Keratinocyte (primary cell): ENCODE results near the gene CD248.

Experiments used
- CTCF ChIP-seq, 3 experiments: IDR thresholded peaks in 1 of 3; conservative IDR thresholded peaks in 1 of 3; optimal IDR thresholded peaks in 1 of 3; 2 replicates in 2 of 3; 3 replicates in 1 of 3; pipeline versions ENCODE3 to v1.5.1; 2011; ENCODE audit warnings: low read length in 3 of 3, mild to moderate bottlenecking in 3 of 3, moderate library complexity in 2 of 3, control low read depth in 1 of 3, inconsistent platforms in 1 of 3; ENCODE audit not compliant: insufficient read depth in 2 of 3; ENCODE audit errors: extremely low read depth in 1 of 3
- EZH2 ChIP-seq: IDR thresholded peaks from one replicate; pipeline ENCODE4 v1.6.1; 2012; ENCODE audit warnings: inconsistent platforms, mild to moderate bottlenecking, low read length, moderate library complexity

GRCh38 chr11:66275396-66275795, 41.4 kb downstream of the CD248 start:
- TF ChIP-seq CTCF (optimal IDR thresholded peaks at IDR 0.05 in 1 of 3, IDR thresholded peaks at IDR 0.05 in 1 of 3, conservative IDR thresholded peaks at IDR 0.05 in 1 of 3; ENCODE audit: extremely low read depth in 1 of 3, insufficient read depth in 2 of 3, low read length in 3 of 3) (no peak), EZH2 (no peak)
